Measurements from ENCODE around the gene KRTAP29-1.
A peak's percentile ranks its signal among the peaks of the same experiment; 100 is the strongest.

The KRTAP29-1 gene

GRCh38 chr17:41333098-41333497, 30.4 kb upstream of the KRTAP29-1 start:
- TF ChIP-seq MAX (IDR thresholded peaks at IDR 0.05) (no peak), TCF12 (IDR thresholded peaks at IDR 0.05; ENCODE audit: low read depth) (no peak), YY1 (IDR thresholded peaks at IDR 0.05; ENCODE audit: low read depth) (no peak), EP300 (IDR thresholded peaks at IDR 0.05; ENCODE audit: borderline replicate concordance) (no peak)
- TF ChIP-seq, protein P1, sequence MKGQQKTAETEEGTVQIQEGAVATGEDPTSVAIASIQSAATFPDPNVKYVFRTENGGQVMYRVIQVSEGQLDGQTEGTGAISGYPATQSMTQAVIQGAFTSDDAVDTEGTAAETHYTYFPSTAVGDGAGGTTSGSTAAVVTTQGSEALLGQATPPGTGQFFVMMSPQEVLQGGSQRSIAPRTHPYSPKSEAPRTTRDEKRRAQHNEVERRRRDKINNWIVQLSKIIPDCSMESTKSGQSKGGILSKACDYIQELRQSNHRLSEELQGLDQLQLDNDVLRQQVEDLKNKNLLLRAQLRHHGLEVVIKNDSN (IDR thresholded peaks at IDR 0.05): no peak

GRCh38 chr17:41332239-41332638, 29.6 kb upstream of the KRTAP29-1 start:
- no peak for TF ChIP-seq ZBTB7A (IDR thresholded peaks at IDR 0.05; ENCODE audit: low read depth)
- no peak for TF ChIP-seq YY1 (IDR thresholded peaks at IDR 0.05; ENCODE audit: low read depth)
- no peak for TF ChIP-seq REST (IDR thresholded peaks at IDR 0.05; ENCODE audit: low read depth)

- TF ChIP-seq FOXM1 (IDR thresholded peaks at IDR 0.05; ENCODE audit: borderline replicate concordance, low read depth) (no peak), RAD21 (IDR thresholded peaks at IDR 0.05; ENCODE audit: low read depth) (no peak), TEAD4 (IDR thresholded peaks at IDR 0.05) (no peak), TCF12 (IDR thresholded peaks at IDR 0.05; ENCODE audit: low read depth) (no peak), REST (IDR thresholded peaks at IDR 0.05; ENCODE audit: low read depth) (no peak), TAF1 (IDR thresholded peaks at IDR 0.05; ENCODE audit: low read depth) (no peak), EGR1 (IDR thresholded peaks at IDR 0.05) (no peak), YY1 (IDR thresholded peaks at IDR 0.05; ENCODE audit: low read depth) (no peak), MAX (IDR thresholded peaks at IDR 0.05) (no peak), CEBPB (IDR thresholded peaks at IDR 0.05) (no peak)
- TF ChIP-seq, protein P1 (IDR thresholded peaks at IDR 0.05): no peak
Measured at GRCh38 chr17:41331606-41332005, 29.0 kb upstream of the KRTAP29-1 start.

DNA sequence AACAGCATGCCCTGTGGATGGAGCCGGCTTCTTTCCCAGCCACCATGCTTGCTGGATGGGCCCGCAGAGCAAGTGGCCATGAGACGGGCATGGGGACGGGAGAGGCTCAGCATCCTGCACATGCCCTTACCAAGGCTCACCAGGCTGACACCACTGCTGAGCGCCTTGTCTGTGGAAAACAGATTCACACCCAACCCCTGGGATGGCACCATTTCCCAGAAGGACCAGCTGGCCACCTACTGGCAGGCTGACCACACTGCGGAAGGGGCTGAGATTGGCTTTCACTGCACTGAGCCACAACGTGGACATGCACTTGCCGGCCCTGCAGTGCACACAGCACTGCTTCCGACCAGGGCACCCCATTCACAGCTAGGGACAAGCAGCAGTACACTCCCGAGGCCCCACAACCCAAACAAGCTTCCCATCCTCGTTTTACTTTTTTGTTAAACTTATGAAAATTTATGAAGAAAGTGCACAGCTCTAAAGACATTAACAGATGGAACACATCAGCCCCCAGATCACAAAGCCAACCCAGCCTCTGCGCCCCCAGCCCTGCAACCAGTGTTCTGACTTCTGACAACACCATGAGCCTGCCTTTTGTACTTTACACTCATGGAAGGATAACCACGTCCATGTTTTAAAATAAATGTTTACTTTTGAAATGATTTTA, 26.8 kb upstream of the KRTAP29-1 start:
- TF ChIP-seq RAD21 (IDR thresholded peaks at IDR 0.05; ENCODE audit: low read depth): peak; percentile 85
- no peak for TF ChIP-seq EGR1 (IDR thresholded peaks at IDR 0.05)

- TF ChIP-seq, protein P1 (IDR thresholded peaks at IDR 0.05): no peak
- no peak for TF ChIP-seq CEBPB (IDR thresholded peaks at IDR 0.05)
- no peak for TF ChIP-seq YY1 (IDR thresholded peaks at IDR 0.05; ENCODE audit: low read depth)
- no peak for TF ChIP-seq TCF12 (IDR thresholded peaks at IDR 0.05; ENCODE audit: low read depth)
- no peak for TF ChIP-seq TAF1 (IDR thresholded peaks at IDR 0.05; ENCODE audit: low read depth)
- TF ChIP-seq EP300 (IDR thresholded peaks at IDR 0.05; ENCODE audit: borderline replicate concordance): no peak
- TF ChIP-seq REST (IDR thresholded peaks at IDR 0.05; ENCODE audit: low read depth): no peak
- TF ChIP-seq FOXM1 (IDR thresholded peaks at IDR 0.05; ENCODE audit: borderline replicate concordance, low read depth): no peak
- TF ChIP-seq RAD21 (IDR thresholded peaks at IDR 0.05; ENCODE audit: low read depth): no peak
- no peak for TF ChIP-seq CREB1 (IDR thresholded peaks at IDR 0.05; ENCODE audit: low read depth)
- TF ChIP-seq TEAD4 (IDR thresholded peaks at IDR 0.05): no peak
- TF ChIP-seq EGR1 (IDR thresholded peaks at IDR 0.05): no peak
- TF ChIP-seq NFIC (IDR thresholded peaks at IDR 0.05): no peak
- no peak for TF ChIP-seq MAX (IDR thresholded peaks at IDR 0.05)
- TF ChIP-seq ZBTB7A (IDR thresholded peaks at IDR 0.05; ENCODE audit: low read depth): no peak
Measured at GRCh38 chr17:41328207-41328606, 25.6 kb upstream of the KRTAP29-1 start.
